Caki2 (cell line): ENCODE data around the gene IL32. TPM values are rescaled to one million over a fixed set of nuclear protein-coding genes. Genes with fewer than 3 reads are reported as not detected.
"Not testable (repeated sequence)": the region's sequence is repeated elsewhere in the genome, so short reads cannot be mapped to it uniquely, and the experiment has no call there.

Source experiments
- DNase-seq: peaks from one replicate; pipeline ENCODE4 v3.0.0-alpha.2; 2015; ENCODE audit warnings: low read depth
- in situ Hi-C: cut with HindIII; loops from 2 replicates; pipeline ENCODE4 v1.10.0; 2016; ENCODE audit warnings: low sequenced_read_pairs, low pct_unique_long_range_greater_than_20kb, mixed read lengths
- total RNA-seq: library from RNA; depleted of rRNA; stranded (reverse); fragments of >200 nt; shearing (Covaris generic); gene quantifications from 2 replicates; pipeline ENCODE4 v1.2.3, GENCODE V29; 2014; ENCODE audit warnings: low replicate concordance

The IL32 gene
- total RNA-seq, 1 experiment from 2014 or later, result 219 TPM

- in situ Hi-C loops, result no loop called here
Measured at GRCh38 chr16:3046641-3047386, 18.6 kb upstream of the IL32 start.

GRCh38 chr16:3047387-3047720 lies 18.1 kb upstream of the IL32 start:
- in situ Hi-C loops, result no loop called here
- no peak for DNase-seq

More at GRCh38 chr16:3046641-3047386, 18.6 kb upstream of the IL32 start:
- no peak for DNase-seq

GRCh38 chr16:3049921-3050481 lies 15.4 kb upstream of the IL32 start:
- in situ Hi-C loops, result no loop called here
- no peak for DNase-seq

- no peak for DNase-seq
- in situ Hi-C loops, result no loop called here
Measured at GRCh38 chr16:3050487-3050886, 15.0 kb upstream of the IL32 start.

GRCh38 chr16:3051009-3051408 lies 14.4 kb upstream of the IL32 start:
- in situ Hi-C loops, result no loop called here
- DNase-seq, result no peak

GRCh38 chr16:3051494-3051893 lies 13.9 kb upstream of the IL32 start:
- in situ Hi-C loops, result no loop called here
- no peak for DNase-seq

GRCh38 chr16:3052571-3053329 lies 12.7 kb upstream of the IL32 start:
- in situ Hi-C loops, DNase-seq: not testable (repeated sequence)

GRCh38 chr16:3053330-3053710 lies 12.1 kb upstream of the IL32 start:
- DNase-seq, in situ Hi-C loops: not testable (repeated sequence)

GRCh38 chr16:3054965-3055733 lies 10.3 kb upstream of the IL32 start:
- in situ Hi-C loops, result no loop called here
- DNase-seq, result no peak

- in situ Hi-C loops, DNase-seq: not testable (repeated sequence)
Measured at GRCh38 chr16:3055734-3056115, 9.7 kb upstream of the IL32 start.

- in situ Hi-C loops, result no loop called here
- no peak for DNase-seq
Measured at GRCh38 chr16:3056336-3057180, 8.9 kb upstream of the IL32 start.

GRCh38 chr16:3057181-3058138 lies 8.0 kb upstream of the IL32 start:
- in situ Hi-C loops, result no loop called here
- no peak for DNase-seq

- in situ Hi-C loops, result no loop called here
- DNase-seq, result no peak
Measured at GRCh38 chr16:3058139-3059030, 7.1 kb upstream of the IL32 start.

GRCh38 chr16:3059041-3059722 lies 6.3 kb upstream of the IL32 start:
- DNase-seq, result peak; percentile 95
- in situ Hi-C loops, result no loop called here

GRCh38 chr16:3059723-3060242 lies 5.7 kb upstream of the IL32 start:
- in situ Hi-C loops, result no loop called here
- DNase-seq, result no peak
